ENCODE results near the gene MRAS.

- TF ChIP-seq CTCF (IDR thresholded peaks at IDR 0.05; ENCODE audit: insufficient read depth, low read depth, low read length): no peak
- TF ChIP-seq EZH2 (IDR thresholded peaks at IDR 0.05; ENCODE audit: insufficient read depth, low read length): no peak
Observed at GRCh38 chr3:138418601-138419206, 70.3 kb downstream of the MRAS start.
